ENCODE data around the gene FBH1. TPM values are rescaled to one million over a fixed set of nuclear protein-coding genes. Genes with fewer than 3 reads are reported as not detected.

Gene FBH1
- total and polyA plus RNA-seq, 9 of the 15 experiments (the other 6 are each of a cell fraction or from before 2014, with no cell fraction given): 13.4 to 108 (median 77.8) TPM

DNA sequence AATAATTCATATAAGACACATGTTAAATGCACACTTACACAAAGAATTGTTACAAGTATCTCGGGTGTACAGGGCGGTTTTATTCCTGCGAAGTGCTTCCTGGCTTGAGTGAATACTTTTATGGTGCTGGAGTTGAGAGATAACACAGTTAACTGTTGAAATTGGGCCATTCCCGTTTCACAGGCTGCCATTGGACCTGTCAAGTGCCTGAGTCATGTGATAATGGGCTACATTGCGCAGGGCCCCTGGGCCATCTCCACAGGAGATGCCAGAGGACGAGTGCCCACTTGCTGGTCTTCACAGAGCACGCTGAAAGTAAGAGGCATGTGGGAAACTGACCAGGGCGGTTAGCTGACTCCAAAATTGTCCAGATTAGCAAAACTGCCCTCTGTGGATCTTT is 4.8 kb downstream of the FBH1 start (continued):
- no peak for TF ChIP-seq SIRT6 (IDR thresholded peaks at IDR 0.05; ENCODE audit: low read depth, low read length)
- no peak for TF ChIP-seq STAG1 (CRISPR knock-in tag; IDR thresholded peaks at IDR 0.05; ENCODE audit: borderline replicate concordance)
- TF ChIP-seq, protein P1, sequence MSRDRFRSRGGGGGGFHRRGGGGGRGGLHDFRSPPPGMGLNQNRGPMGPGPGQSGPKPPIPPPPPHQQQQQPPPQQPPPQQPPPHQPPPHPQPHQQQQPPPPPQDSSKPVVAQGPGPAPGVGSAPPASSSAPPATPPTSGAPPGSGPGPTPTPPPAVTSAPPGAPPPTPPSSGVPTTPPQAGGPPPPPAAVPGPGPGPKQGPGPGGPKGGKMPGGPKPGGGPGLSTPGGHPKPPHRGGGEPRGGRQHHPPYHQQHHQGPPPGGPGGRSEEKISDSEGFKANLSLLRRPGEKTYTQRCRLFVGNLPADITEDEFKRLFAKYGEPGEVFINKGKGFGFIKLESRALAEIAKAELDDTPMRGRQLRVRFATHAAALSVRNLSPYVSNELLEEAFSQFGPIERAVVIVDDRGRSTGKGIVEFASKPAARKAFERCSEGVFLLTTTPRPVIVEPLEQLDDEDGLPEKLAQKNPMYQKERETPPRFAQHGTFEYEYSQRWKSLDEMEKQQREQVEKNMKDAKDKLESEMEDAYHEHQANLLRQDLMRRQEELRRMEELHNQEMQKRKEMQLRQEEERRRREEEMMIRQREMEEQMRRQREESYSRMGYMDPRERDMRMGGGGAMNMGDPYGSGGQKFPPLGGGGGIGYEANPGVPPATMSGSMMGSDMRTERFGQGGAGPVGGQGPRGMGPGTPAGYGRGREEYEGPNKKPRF (IDR thresholded peaks at IDR 0.05; ENCODE audit: low read depth, low read length): no peak
- TF ChIP-seq E2F3 (CRISPR knock-in tag; IDR thresholded peaks at IDR 0.05): no peak
- TF ChIP-seq PHF8 (IDR thresholded peaks at IDR 0.05; ENCODE audit: borderline replicate concordance, low read length): no peak
- TF ChIP-seq SMAD2 (IDR thresholded peaks at IDR 0.05; ENCODE audit: low read depth, low read length): no peak
- TF ChIP-seq ZNF143 (CRISPR knock-in tag; IDR thresholded peaks at IDR 0.05): no peak
- TF ChIP-seq THRB (CRISPR knock-in tag; conservative IDR thresholded peaks at IDR 0.05): no peak
- no peak for TF ChIP-seq MAFK (IDR thresholded peaks at IDR 0.05; ENCODE audit: low read length)
- TF ChIP-seq GTF2B (IDR thresholded peaks at IDR 0.05; ENCODE audit: extremely low read depth, insufficient read length): no peak
- TF ChIP-seq, protein P2, sequence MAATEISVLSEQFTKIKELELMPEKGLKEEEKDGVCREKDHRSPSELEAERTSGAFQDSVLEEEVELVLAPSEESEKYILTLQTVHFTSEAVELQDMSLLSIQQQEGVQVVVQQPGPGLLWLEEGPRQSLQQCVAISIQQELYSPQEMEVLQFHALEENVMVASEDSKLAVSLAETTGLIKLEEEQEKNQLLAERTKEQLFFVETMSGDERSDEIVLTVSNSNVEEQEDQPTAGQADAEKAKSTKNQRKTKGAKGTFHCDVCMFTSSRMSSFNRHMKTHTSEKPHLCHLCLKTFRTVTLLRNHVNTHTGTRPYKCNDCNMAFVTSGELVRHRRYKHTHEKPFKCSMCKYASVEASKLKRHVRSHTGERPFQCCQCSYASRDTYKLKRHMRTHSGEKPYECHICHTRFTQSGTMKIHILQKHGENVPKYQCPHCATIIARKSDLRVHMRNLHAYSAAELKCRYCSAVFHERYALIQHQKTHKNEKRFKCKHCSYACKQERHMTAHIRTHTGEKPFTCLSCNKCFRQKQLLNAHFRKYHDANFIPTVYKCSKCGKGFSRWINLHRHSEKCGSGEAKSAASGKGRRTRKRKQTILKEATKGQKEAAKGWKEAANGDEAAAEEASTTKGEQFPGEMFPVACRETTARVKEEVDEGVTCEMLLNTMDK (IDR thresholded peaks at IDR 0.05; ENCODE audit: borderline replicate concordance, insufficient read depth, low read depth, low read length, poor library complexity, severe bottlenecking): no peak
- TF ChIP-seq ZNF668 (CRISPR knock-in tag; IDR thresholded peaks at IDR 0.05): no peak
- peak in 1 of 2 experiments; percentile 47; a peak in 1 of 4 replicates for TF ChIP-seq TRIM24 (IDR thresholded peaks at IDR 0.05)
- no peak for TF ChIP-seq FOXK1 (CRISPR knock-in tag; IDR thresholded peaks at IDR 0.05; ENCODE audit: borderline replicate concordance)
- TF ChIP-seq ETV1 (tag; conservative IDR thresholded peaks at IDR 0.05; ENCODE audit: low read depth): no peak
- TF ChIP-seq MECOM (CRISPR knock-in tag; IDR thresholded peaks at IDR 0.05): peak; percentile 75; the same call in 1 of the 2 replicates
- TF ChIP-seq ZNF512 (tag; IDR thresholded peaks at IDR 0.05): no peak
- no peak for TF ChIP-seq KDM4B (IDR thresholded peaks at IDR 0.05; ENCODE audit: borderline replicate concordance in 2 of 2, low read depth in 1 of 2)
- TF ChIP-seq MLLT1 (IDR thresholded peaks at IDR 0.05): no peak

All from K562 (cell line).